Measurements from ENCODE around the gene STK38.

Gene STK38

DNA sequence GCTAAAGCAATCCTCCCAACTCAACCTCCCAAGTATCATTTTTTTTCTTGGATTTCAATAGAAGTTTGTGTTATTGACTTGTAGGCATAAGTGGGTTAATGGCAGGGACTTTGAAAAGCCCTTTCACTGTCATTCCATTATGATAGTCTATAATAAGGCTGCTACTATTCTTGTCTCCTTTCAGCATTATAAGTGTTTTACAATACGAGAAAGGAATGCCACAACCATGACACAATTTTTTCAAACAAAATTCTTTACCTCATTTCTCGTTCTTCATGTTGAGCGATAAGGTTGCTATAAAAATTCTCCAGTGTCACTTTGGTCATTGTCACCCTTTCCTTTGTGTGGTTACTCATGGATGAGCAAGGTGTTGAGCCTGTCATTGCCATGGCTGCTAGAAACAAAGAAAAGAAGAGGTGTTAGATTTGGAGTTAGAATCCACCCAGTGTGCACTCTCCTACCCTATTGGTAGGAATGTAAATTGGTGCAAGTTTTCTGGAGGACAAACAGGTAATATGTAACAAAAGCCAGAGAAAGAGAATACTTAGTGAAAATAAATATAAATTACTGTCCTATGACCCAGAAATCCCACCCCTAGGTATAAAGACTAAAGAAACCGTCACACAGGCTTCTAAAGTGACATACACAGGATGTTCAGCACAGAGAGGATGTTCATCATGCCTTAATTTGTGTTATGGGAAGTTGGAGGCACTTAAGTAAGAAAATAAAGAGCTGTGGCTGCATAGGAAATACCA, 7.3 kb downstream of the STK38 start:
- Histone ChIP-seq H3K9ac (ENCODE audit: low read length) (no peak overlapping the region), H3K79me2 (ENCODE audit: low read length) (peaks cover 6% of the 10 kb centered on the region; the same call in 1 of the 2 replicates)

GRCh38 chr6:36536873-36537547, 10.3 kb downstream of the STK38 start:
- no peak overlapping the region for H3K27ac ChIP-seq (ENCODE audit: low read length)
- H3K9me3 ChIP-seq (ENCODE audit: insufficient read depth, low read length), result no peaks in the 10 kb centered on the region
- no peaks in the 10 kb centered on the region for H3K79me2 ChIP-seq (ENCODE audit: low read length)
- no peak overlapping the region for H3K4me3 ChIP-seq (ENCODE audit: low read length)
- H3K4me2 ChIP-seq (ENCODE audit: low read length), result no peak overlapping the region
- peaks cover 19% of the 10 kb centered on the region for H3K36me3 ChIP-seq (replicated peaks; ENCODE audit: low read depth, low read length)
- H3K4me1 ChIP-seq (ENCODE audit: low read length), result no peaks in the 10 kb centered on the region
- H4K20me1 ChIP-seq (ENCODE audit: insufficient read depth, low read length), result no peaks in the 10 kb centered on the region
- TF ChIP-seq, protein P1, sequence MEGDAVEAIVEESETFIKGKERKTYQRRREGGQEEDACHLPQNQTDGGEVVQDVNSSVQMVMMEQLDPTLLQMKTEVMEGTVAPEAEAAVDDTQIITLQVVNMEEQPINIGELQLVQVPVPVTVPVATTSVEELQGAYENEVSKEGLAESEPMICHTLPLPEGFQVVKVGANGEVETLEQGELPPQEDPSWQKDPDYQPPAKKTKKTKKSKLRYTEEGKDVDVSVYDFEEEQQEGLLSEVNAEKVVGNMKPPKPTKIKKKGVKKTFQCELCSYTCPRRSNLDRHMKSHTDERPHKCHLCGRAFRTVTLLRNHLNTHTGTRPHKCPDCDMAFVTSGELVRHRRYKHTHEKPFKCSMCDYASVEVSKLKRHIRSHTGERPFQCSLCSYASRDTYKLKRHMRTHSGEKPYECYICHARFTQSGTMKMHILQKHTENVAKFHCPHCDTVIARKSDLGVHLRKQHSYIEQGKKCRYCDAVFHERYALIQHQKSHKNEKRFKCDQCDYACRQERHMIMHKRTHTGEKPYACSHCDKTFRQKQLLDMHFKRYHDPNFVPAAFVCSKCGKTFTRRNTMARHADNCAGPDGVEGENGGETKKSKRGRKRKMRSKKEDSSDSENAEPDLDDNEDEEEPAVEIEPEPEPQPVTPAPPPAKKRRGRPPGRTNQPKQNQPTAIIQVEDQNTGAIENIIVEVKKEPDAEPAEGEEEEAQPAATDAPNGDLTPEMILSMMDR (IDR thresholded peaks at IDR 0.05; ENCODE audit: low read depth, low read length), result no peak
- no peak for TF ChIP-seq EZH2phosphoT487 (IDR thresholded peaks at IDR 0.05; ENCODE audit: low read depth)
- no peak overlapping the region for H2AFZ ChIP-seq (ENCODE audit: low read depth, low read length)
- no peaks in the 10 kb centered on the region for H3K27me3 ChIP-seq (ENCODE audit: low read depth, low read length)
- no peak overlapping the region for H3K9ac ChIP-seq (ENCODE audit: low read length)

More for the DNA sequence above, 7.3 kb downstream of the STK38 start:
- Histone ChIP-seq H2AFZ (ENCODE audit: low read depth, low read length) (no peak overlapping the region), H3K4me1 (ENCODE audit: low read length) (no peaks in the 10 kb centered on the region), H4K20me1 (ENCODE audit: insufficient read depth, low read length) (no peaks in the 10 kb centered on the region), H3K9me3 (ENCODE audit: insufficient read depth, low read length) (no peaks in the 10 kb centered on the region), H3K27ac (ENCODE audit: low read length) (no peak overlapping the region), H3K4me2 (ENCODE audit: low read length) (no peak overlapping the region), H3K4me3 (ENCODE audit: low read length) (no peak overlapping the region), H3K27me3 (ENCODE audit: low read depth, low read length) (no peaks in the 10 kb centered on the region), H3K36me3 (replicated peaks; ENCODE audit: low read depth, low read length) (peaks cover 19% of the 10 kb centered on the region)
- TF ChIP-seq, protein P1 (IDR thresholded peaks at IDR 0.05; ENCODE audit: low read depth, low read length), result no peak
- no peak for TF ChIP-seq EZH2phosphoT487 (IDR thresholded peaks at IDR 0.05; ENCODE audit: low read depth)

- peaks cover 12% of the 10 kb centered on the region for H3K36me3 ChIP-seq (replicated peaks; ENCODE audit: low read depth, low read length)
- no peak overlapping the region for H3K9ac ChIP-seq (ENCODE audit: low read length)
- no peaks in the 10 kb centered on the region for H3K9me3 ChIP-seq (ENCODE audit: insufficient read depth, low read length)
- TF ChIP-seq, protein P1 (IDR thresholded peaks at IDR 0.05; ENCODE audit: low read depth, low read length), result no peak
- no peak for TF ChIP-seq EZH2phosphoT487 (IDR thresholded peaks at IDR 0.05; ENCODE audit: low read depth)
- H4K20me1 ChIP-seq (ENCODE audit: insufficient read depth, low read length), result no peaks in the 10 kb centered on the region
- H3K4me1 ChIP-seq (ENCODE audit: low read length), result no peaks in the 10 kb centered on the region
- no peak overlapping the region for H2AFZ ChIP-seq (ENCODE audit: low read depth, low read length)
- H3K79me2 ChIP-seq (ENCODE audit: low read length), result no peaks in the 10 kb centered on the region
- H3K4me3 ChIP-seq (ENCODE audit: low read length), result no peak overlapping the region
- no peak overlapping the region for H3K4me2 ChIP-seq (ENCODE audit: low read length)
- H3K27me3 ChIP-seq (ENCODE audit: low read depth, low read length), result no peaks in the 10 kb centered on the region
- H3K27ac ChIP-seq (ENCODE audit: low read length), result no peak overlapping the region
Observed at GRCh38 chr6:36533321-36533720, 14.0 kb downstream of the STK38 start.

- H3K4me1 ChIP-seq (ENCODE audit: low read length), result no peaks in the 10 kb centered on the region
- no peaks in the 10 kb centered on the region for H3K27me3 ChIP-seq (ENCODE audit: low read depth, low read length)
- H3K9me3 ChIP-seq (ENCODE audit: insufficient read depth, low read length), result no peaks in the 10 kb centered on the region
- H3K79me2 ChIP-seq (ENCODE audit: low read length), result no peaks in the 10 kb centered on the region
- no peak overlapping the region for H2AFZ ChIP-seq (ENCODE audit: low read depth, low read length)
- H3K4me2 ChIP-seq (ENCODE audit: low read length), result no peak overlapping the region
- TF ChIP-seq, protein P1 (IDR thresholded peaks at IDR 0.05; ENCODE audit: low read depth, low read length), result no peak
- no peak for TF ChIP-seq EZH2phosphoT487 (IDR thresholded peaks at IDR 0.05; ENCODE audit: low read depth)
- no peak overlapping the region for H3K4me3 ChIP-seq (ENCODE audit: low read length)
- no peak overlapping the region for H3K9ac ChIP-seq (ENCODE audit: low read length)
- no peaks in the 10 kb centered on the region for H4K20me1 ChIP-seq (ENCODE audit: insufficient read depth, low read length)
- H3K27ac ChIP-seq (ENCODE audit: low read length), result no peak overlapping the region
- H3K36me3 ChIP-seq (replicated peaks; ENCODE audit: low read depth, low read length), result peaks cover 13% of the 10 kb centered on the region
Observed at GRCh38 chr6:36526066-36526465, 21.2 kb downstream of the STK38 start.

Measured in OCI-LY3 (cell line).